Embryonic facial prominence (tissue), 1 donor: ENCODE data around the gene TNKS2.
"Not testable (repeated sequence)": the region's sequence is repeated elsewhere in the genome, so short reads cannot be mapped to it uniquely, and the experiment has no call there.

Experiments
- DNase-seq: peaks from one replicate; pipeline ENCODE4 v3.0.0-alpha.2; 2016; ENCODE audit errors: extremely low spot score

TNKS2 gene

DNA sequence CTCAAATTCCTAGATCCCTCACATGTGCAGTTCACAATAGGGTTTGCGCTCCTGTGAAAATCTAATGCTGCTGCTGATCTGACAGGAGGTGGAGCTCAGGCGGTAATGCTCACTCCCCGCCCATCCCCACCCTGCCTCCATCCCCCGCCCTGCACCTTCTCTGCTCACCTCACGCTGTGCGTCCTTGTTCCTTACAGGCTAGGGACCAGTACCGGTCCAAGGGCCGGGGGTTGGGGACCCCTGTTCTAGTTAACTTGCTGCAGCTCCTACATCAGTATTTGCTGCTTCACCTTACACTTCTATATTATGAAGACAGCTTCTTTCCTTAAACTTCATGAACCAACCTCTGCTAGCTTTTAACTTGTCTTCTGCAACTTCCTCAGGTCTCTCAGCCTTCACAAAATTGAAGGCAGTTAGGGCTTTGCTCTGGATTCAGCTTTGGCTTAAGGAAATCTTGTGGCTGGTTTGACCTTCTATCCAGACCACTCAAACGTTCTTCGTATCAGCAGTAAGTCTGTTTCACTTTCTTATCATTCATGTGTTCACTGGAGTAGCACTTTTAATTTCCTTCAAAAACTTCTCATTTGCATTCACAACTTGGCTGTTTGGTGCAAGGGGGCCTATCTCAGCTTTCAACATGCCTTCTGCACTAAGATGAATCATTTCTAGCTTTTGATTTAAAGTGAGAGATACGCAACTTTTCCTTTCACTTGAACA, 1.7 kb upstream of the TNKS2 start:
- DNase-seq, result no peak

DNA sequence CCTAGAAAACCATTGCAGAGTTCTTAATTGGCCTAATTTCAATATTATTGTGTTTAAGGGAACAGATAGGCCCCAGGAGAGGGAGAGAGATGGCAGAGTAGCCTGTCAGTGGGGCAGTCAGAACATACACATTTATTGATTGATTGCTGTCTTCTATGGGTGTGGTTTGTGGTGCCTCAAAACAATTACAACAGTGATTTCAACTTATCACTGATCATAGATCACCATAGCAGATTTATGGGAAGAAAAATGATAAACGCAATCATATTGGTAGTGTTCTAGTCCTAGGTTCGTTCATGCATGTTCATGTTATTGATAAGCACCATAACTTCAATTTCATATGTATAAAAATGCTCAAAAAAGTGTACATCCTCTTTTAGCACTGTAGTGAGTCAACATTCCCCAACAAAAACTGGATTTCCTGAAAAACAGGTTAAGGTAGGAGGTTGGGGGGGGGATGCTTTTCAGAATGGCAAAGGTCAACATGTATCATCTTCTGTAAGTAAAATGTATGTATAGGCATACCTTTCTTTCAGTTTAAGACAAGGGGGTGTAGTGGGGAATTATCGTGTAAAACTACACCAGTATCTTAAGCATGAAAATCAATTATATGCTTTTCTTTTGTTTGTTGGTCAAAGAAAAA, 1.1 kb upstream of the TNKS2 start:
- DNase-seq, result no peak

DNA sequence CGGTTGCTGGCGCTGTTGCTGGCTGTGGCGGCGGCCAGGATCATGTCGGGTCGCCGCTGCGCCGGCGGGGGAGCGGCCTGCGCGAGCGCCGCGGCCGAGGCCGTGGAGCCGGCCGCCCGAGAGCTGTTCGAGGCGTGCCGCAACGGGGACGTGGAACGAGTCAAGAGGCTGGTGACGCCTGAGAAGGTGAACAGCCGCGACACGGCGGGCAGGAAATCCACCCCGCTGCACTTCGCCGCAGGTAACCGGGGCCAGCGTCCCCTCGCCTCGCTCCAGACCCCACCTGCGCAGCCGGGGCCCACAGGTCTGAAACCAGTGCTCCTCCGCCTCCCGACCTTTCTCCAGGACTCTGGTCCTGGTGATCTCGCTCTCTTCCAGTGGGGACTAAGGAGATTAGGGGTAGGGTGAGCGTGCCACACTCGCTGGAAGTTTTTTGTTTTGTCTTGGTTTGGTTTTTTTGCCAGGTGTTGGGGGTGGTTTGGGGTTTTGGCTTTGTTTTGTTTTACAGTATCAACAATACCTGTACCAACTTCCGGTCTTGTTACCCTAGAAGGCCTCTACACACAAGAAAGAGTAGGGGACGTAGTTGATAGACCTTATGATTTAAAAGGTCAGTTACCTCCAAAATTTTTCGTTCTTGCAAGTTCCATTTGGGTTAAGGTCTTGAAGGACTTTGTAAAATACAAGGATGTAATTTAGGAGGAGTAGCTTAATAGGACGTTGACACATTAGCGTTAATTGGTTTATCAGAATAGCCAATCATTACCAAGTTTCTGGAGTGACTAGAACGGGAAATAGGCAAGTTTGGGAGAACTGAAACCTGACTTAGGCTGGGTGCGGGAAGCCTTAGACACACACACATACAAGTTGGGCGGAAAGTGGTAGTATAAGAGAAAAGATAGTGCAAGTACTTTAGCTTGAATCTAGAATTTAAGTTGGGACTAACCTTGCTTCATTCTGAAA, 704 bp downstream of the TNKS2 start:
- no peak for DNase-seq

DNA sequence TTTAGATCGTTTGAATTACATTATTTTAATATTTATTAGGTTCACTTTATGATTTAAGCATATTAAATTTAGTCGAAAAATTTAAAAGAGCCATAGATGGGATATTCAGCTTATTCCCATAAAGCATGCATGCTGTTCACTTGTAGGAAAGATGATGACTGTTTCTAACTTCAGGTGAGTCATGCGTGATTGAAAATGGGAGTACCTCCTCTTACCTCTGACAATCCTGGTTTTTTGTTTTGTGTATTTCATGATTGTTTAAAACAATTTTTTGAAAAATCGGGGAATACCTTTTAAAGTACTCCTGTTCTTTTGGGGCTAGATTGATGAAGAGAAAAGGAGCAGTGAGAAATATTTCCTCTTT, 1.4 kb downstream of the TNKS2 start:
- no peak for DNase-seq

DNA sequence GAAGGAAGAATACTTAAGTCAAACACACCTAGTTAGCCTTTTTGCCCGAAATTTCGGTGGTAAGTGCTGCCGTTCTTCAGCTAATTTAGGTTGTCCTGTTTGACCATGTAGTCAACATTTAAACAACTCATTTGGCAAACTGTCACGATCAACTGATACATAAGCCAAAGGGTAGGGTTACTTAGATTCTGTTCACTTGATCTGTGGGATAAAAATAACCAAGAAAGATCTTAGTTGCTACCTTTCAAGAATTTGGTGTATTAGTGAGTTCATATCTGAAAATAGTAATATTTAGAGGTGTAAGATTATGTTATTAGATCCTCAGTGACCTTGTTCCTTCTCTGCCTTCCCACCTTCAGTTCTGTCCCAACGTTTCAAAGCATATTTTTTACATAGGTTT, 2.0 kb downstream of the TNKS2 start:
- DNase-seq, result no peak

DNA sequence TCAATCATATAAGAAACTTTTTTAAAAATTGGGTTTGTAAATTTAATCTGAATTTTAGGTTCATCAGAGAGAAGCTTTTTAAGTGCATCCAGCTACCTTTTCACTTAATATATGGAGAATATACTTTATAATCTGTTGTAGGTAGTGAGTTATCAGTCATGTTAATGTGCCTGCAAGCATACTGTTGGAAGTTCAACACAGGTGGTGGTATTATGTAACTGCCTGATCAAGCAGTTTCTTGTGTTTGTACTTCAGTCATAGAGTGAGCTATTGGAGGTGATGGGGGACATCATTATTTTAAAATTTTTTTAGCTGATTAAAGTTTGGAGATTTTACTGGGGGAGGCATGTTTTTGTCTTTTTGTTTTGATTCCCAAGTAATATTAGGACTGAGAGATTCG, 2.5 kb downstream of the TNKS2 start:
- DNase-seq, result no peak

DNA sequence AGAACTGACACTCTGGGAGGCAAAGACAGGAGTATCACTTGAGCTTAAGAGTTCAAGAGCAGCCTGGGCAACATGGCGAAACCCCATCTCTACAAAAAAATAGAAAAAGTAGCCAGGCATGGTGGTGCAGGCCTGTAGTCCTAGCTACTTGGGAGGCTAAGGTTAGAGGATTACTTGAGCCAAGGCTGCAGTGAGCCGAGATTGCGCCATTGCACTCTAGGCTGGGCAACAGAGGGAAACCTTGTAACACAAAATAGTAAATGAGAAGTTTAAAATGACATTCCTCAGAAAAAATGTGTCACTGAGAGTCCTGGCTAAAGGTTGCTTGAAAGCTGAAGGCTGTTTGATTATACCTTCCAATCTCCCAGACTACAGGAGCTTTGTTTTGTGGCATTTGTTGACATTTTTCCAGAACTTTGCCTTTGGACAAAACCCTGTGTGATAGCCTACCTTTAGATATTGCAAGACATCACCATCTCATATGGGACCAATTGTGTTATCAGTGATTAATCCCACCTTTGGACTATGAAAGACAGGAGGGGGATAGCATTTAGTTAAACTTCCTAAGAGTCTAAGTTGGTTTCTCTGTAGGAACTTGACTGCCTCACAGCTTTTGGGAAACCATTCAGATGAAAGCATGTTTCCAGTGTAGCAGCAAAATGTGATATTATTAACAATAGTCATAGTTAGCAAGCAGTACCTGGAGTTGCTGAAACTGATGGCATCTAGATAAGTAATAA, 5.3 kb downstream of the TNKS2 start:
- DNase-seq, result no peak

DNA sequence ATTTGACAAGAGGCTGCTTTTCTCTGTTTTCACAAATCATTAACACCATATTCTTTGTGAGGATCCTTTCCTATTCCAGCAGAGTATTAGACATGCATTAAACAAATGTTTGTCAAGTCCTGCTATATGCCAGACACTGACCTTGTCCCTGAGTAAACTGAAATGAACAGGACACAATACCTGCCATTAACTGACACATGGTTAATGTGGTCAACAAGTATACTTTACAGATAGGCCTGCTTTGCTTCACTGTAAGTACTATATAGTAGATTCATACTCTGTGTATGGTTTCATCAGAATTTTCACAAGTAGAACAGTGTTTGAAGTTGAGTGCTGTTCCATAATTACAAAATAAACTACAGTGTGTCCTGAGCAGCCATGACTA, 5.9 kb downstream of the TNKS2 start:
- no peak for DNase-seq

DNA sequence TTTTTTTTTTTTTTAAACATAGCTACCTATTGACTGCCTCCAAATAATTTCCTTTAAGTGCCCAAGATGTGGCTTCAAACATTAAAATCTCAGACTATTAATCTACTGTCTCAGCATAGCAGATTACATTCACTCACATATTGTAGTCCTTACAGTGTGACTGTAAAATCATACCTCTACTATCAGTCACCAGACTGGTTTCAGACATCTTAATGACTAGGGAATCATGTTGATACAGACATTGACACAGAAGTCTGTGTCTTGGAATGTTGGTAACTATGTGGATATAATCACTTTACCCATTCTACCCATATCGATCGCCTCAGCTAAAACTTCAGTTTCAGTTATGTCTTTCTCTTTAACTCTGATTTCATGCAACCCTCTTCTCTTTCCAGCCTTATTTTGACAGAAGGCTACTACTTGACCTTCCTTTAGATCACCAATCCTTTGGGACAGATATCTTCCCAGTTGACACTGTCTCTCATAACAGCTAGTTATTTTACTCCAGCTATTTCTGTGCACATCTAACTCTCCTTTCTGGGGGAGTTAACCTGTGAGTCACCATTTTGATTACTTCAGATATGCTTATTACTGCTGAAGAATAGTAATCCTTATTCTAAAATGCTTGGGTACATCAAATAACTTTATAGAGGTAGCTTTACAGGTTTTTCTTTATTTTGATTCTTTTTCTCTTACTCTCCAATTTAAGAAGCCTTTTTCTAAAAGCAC, 7.0 kb downstream of the TNKS2 start:
- DNase-seq, result no peak

DNA sequence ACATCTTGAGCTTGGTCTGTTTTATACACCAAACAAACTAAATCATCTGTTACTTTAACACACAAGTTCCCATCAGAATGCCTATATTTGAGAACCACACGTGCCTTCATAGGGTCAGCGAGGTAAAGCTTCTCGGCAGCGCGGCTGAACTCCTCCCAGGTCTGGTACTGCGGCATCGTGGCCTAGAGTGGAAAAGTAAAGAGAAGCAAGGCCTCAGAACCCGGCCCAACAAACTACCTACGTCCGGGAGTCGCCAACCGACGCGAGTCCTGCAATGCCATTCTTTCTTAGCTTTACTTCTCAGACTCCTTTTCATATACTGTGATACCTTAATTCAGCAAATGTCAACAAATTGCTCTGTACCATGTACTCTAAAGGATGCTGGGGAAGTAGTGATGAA, 9.0 kb downstream of the TNKS2 start:
- DNase-seq, result not testable (repeated sequence)

DNA sequence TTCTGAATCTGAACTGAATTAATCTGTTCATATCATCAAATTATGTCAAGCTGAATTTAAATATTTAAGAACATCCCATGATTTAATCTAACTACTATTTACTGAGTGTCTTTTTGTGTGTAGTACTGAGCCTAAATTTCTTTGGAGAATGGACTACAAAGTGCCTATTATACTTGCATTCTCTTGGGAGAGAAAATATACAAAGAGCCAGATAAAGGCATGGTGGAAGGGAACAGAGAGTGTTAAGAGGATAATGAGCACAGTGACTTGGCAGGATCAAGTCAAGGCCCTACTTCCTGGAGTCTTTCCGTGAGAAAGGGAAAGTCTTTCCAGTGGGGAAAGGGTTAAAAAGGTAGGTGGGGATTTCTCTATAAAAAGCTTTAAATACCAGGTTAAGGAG, 15.0 kb downstream of the TNKS2 start:
- DNase-seq, result no peak

DNA sequence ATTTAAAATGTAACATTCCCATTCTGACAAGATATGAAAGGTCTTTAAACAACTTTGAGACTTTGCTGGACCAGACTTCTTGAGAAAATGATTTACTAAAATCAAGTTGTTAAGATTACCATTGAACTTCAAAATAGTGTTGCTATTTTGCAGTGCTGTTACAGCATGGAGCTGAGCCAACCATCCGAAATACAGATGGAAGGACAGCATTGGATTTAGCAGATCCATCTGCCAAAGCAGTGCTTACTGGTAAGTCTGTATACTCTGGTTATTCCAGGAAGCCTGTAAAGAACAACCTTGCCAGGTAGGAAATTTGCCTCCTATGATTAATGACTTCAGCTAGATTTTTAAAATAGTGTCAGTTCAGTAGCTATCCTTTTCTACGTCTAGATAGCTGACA, 18.8 kb downstream of the TNKS2 start:
- no peak for DNase-seq

DNA sequence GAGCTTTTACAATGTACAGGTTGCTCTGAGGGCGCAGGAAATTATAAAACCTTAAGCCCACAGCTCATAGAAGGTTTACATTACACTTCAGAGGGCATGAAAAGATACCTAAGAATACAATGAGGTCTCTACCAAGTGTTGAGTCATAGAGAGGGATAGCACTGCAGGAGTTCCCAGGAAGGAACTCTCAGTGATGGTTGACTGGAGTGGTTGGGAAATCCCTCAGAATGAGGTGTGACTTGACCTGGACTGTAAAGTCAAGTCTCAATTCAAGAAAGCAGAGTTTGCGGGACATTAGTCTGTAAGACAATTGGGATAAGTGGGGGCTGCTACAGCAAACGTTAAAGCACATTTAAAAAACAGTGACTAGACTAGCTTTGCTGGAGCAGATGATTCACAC, 21.9 kb downstream of the TNKS2 start:
- no peak for DNase-seq

DNA sequence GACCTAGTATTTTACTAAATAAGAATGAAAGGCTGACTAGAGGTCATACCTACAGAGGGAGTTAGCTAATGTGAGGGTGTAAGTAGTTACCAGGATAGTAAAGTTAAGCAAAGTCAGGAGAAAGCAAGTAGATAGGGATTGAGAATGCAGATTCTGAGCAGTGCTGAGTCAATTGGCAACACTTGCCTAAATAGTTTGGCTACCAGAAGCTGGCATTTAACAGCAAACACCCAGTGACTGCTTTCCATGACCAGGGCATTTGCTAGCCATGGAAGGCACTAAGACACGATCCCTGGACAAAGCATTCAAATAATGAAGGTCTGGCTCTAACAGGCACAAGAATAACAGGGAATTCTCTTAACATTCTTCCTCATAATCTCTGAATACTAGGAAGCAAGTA, 25.9 kb downstream of the TNKS2 start:
- no peak for DNase-seq

DNA sequence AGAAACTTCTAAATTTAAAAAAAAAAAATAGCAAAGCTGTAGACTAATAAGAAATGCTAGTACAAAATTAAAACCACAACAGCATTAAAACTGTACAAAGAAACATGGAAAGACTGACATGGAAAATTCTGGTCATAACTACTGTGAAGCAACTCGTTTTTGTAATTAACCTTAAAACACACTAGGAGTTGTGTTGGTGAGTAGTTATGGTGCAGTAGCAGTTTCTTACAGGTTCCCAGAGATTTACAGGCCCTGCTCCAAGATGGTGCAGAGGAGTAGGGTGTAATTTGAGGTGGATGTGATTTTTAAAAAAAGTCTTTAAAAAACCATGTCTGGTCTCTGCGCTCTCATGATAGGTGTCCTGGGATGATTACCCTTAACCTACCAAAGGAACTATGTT, 31.0 kb downstream of the TNKS2 start:
- no peak for DNase-seq

DNA sequence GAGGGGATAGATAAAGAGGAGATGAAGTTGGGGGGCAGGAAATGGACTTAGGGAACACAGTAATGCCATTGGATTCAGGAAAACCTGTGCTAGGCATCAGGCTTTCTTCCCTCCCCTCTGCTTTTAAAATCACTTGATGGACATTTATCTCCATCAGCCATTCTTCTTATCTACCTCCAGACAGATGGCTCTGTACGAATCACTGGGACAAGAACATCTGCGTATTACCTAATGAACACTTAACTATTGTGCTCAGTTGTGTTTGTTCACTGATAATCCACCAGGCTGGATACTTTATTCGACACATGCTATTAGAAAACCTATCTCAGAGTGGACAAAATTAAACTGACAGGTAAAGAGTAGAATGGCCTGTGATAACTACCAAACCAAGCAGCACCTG, 40.0 kb downstream of the TNKS2 start:
- no peak for DNase-seq

DNA sequence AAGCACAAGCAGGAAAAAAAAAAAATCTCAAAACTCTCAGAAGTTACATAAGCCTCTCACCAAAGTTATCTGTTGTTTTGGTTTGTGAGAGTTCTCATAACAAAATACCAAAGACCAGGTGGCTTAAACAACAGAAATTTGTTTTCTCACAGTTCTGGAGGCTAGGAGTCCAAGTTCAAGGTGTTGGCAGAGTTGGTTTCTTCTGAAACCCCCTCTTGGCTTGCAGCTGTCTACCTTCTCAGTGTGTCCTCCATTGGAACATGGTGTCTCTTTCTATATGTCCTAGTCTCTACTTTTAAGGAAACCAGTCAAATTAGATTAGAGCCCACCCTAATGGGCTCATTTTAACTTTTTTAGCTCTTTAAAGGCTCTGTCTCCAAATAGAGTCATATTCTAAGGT, 44.9 kb downstream of the TNKS2 start:
- no peak for DNase-seq

DNA sequence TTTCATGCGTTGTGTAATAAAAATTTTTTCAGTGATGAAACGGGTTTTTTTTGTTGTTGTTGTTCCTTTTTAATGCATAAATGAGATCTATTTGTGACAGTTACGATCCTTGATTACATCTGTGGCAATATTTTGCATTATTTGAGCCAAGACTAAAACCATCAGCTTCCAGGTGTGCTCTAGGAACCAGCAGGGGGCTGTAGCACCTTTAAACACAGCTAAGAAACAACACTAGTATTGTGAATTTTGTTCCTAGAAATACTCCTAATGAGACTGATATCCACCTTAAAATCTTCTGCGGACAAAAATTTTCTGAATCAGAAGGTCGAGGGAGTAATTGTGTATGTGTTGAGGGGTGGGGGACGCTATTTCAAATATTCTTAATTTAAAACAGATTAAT, 58.4 kb downstream of the TNKS2 start:
- no peak for DNase-seq

DNA sequence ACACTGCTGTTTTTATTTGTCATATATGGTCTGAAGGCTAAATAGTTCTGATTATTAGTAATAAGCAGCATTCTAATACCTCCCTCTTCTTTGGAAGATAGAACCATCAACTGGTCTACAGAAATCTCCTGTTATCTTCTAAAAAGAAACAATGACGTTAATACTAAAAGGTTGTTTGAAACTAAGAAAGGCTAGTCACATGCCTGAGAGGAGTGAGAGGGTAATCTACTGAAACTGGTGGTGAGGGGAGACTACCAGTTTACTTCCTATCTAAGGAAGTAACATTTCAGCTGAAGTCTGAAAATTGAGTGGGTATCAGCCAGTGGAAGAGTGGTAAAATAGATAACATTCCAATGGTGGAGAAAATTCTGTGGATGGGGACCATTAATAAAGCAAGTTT, 62.7 kb downstream of the TNKS2 start:
- DNase-seq, result no peak

DNA sequence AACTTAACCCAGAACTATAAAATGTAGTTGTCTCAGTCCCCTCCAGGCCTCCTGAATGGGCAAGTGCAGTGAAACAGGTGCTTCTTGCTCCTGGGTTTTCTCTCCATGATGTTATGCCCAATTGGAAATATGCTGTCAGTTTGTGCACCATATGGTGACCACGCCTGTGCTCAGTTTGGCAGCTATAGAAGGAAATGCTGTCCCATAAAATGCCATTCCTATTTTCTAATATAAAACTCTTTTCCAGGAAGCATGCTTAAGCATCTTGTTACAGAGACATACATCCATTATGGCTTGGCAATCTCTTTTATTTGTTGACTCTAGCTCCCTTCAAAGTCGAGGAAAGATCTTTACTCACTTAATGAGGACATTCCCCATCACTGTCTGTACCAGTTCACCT, 65.9 kb downstream of the TNKS2 start:
- no peak for DNase-seq

DNA sequence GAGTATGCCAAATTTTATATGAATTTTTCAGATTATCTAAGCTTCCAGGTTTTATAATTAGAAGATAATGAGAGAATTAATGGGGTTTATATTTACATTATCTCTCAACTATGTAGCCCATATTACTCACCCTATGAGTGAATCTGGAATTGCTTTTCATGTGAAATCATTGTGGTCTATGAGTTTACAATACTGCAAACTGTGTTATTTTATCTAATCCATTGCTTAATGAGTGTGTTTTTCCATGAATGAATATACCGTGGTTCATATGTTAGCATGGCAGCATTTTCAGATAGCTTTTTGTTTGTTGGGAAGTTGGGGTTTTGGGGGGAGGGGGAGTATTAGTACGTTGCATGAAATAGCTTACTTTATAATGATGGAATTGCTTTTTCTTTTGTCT, 66.5 kb downstream of the TNKS2 start:
- no peak for DNase-seq
